GM12874 (cell line): ENCODE results near the gene PISD.

Experiments
- CTCF ChIP-seq: IDR thresholded peaks from 2 replicates; pipeline ENCODE4 v1.5.1; 2011; ENCODE audit warnings: low read depth, mild to moderate bottlenecking, control low read depth, low read length, moderate library complexity; ENCODE audit not compliant: insufficient read depth

PISD gene

GRCh38 chr22:31618471-31619176 is 43.4 kb downstream of the PISD start:
- no peak for TF ChIP-seq CTCF

- no peak for TF ChIP-seq CTCF
Observed at GRCh38 chr22:31618057-31618456, 44.0 kb downstream of the PISD start.

GRCh38 chr22:31616315-31616980 is 45.6 kb downstream of the PISD start:
- no peak for TF ChIP-seq CTCF

- TF ChIP-seq CTCF = no peak
Observed at GRCh38 chr22:31615940-31616314, 46.1 kb downstream of the PISD start.

GRCh38 chr22:31615491-31615860 is 46.5 kb downstream of the PISD start:
- no peak for TF ChIP-seq CTCF

GRCh38 chr22:31614781-31615490 is 47.1 kb downstream of the PISD start:
- no peak for TF ChIP-seq CTCF

GRCh38 chr22:31613904-31614296 is 48.1 kb downstream of the PISD start:
- TF ChIP-seq CTCF = no peak
